Measurements from ENCODE around the gene PPP1R13B.

DNA sequence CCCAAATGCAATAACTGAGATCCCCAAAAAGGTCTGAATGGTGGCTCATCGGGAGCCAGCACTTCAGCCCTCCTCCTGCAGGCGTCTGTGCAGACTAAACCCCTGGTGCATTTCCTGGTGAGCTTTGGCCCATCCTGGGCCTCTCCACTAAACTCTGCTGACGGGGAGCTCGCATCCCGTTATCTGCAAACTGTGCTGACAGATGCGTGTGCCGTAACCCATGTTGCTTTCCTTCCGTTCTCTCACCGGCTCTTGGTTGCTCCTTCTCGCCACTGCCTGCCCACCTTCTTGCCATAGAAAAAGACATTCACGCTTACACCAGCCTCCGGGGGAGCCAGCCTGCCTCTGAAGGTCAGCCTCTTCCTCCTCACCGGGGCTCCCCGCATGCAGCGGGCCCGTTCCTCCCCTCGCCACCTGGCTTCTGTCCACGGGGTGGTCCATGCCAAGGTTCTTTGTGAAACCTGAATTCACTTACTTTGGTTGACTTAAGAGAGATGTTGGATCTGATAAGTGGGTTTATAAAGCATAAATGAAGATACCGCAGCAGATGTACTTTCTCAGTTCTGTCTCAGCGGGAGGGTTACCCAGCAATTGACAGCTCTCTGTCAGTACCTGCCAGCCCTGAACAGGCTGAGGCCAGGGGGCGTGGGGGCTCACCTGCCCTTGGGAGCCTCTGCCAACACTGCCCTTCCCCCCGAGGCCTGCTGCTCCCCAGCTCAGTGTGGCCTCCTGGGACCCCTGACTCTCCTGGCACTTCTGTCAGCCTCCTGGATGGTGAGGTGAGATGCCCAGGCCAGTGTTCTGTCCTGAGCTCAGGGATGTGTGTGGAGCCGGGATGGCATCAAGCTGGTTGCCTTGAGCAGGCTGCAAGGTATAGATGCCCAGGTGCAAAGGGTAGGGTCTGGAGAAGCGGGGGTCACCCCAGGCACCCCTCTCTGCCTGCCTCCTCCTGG, 117.6 kb downstream of the PPP1R13B start:
- TF ChIP-seq, protein P1, sequence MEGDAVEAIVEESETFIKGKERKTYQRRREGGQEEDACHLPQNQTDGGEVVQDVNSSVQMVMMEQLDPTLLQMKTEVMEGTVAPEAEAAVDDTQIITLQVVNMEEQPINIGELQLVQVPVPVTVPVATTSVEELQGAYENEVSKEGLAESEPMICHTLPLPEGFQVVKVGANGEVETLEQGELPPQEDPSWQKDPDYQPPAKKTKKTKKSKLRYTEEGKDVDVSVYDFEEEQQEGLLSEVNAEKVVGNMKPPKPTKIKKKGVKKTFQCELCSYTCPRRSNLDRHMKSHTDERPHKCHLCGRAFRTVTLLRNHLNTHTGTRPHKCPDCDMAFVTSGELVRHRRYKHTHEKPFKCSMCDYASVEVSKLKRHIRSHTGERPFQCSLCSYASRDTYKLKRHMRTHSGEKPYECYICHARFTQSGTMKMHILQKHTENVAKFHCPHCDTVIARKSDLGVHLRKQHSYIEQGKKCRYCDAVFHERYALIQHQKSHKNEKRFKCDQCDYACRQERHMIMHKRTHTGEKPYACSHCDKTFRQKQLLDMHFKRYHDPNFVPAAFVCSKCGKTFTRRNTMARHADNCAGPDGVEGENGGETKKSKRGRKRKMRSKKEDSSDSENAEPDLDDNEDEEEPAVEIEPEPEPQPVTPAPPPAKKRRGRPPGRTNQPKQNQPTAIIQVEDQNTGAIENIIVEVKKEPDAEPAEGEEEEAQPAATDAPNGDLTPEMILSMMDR (IDR thresholded peaks at IDR 0.05), result no peak
- TF ChIP-seq EZH2 (IDR thresholded peaks at IDR 0.05) (no peak), EZH2phosphoT487 (IDR thresholded peaks at IDR 0.05) (no peak)
